ENCODE data around the gene PLAC9.

The PLAC9 gene

GRCh38 chr10:80172896-80173295 is 40.4 kb downstream of the PLAC9 start:
- in situ Hi-C loops (cut with HindIII; ENCODE audit: low pct_ligation_motif_present, low pct_unique_long_range_greater_than_20kb, low sequenced_read_pairs): no loop called here
- DNase-seq: no peak

- in situ Hi-C loops (cut with HindIII; ENCODE audit: low pct_ligation_motif_present, low pct_unique_long_range_greater_than_20kb, low sequenced_read_pairs): no loop called here
- DNase-seq: no peak
Observed at GRCh38 chr10:80173466-80173865, 40.9 kb downstream of the PLAC9 start.

GRCh38 chr10:80174641-80175395 is 42.3 kb downstream of the PLAC9 start:
- DNase-seq: no peak
- in situ Hi-C loops (cut with HindIII; ENCODE audit: low pct_ligation_motif_present, low pct_unique_long_range_greater_than_20kb, low sequenced_read_pairs): no loop called here

GRCh38 chr10:80176526-80176925 is 44.0 kb downstream of the PLAC9 start:
- in situ Hi-C loops (cut with HindIII; ENCODE audit: low pct_ligation_motif_present, low pct_unique_long_range_greater_than_20kb, low sequenced_read_pairs): no loop called here
- no peak for DNase-seq

- no peak for DNase-seq
- in situ Hi-C loops (cut with HindIII; ENCODE audit: low pct_ligation_motif_present, low pct_unique_long_range_greater_than_20kb, low sequenced_read_pairs): no loop called here
Observed at GRCh38 chr10:80177781-80178636, 45.5 kb downstream of the PLAC9 start.

- no peak for DNase-seq
- in situ Hi-C loops (cut with HindIII; ENCODE audit: low pct_ligation_motif_present, low pct_unique_long_range_greater_than_20kb, low sequenced_read_pairs): no loop called here
Observed at GRCh38 chr10:80182986-80183385, 50.5 kb downstream of the PLAC9 start.

- in situ Hi-C loops (cut with HindIII; ENCODE audit: low pct_ligation_motif_present, low pct_unique_long_range_greater_than_20kb, low sequenced_read_pairs): no loop called here
- no peak for DNase-seq
Observed at GRCh38 chr10:80183436-80183835, 50.9 kb downstream of the PLAC9 start.

GRCh38 chr10:80184291-80184690 is 51.8 kb downstream of the PLAC9 start:
- in situ Hi-C loops (cut with HindIII; ENCODE audit: low pct_ligation_motif_present, low pct_unique_long_range_greater_than_20kb, low sequenced_read_pairs): no loop called here
- DNase-seq: no peak

GRCh38 chr10:80185578-80186299 is 53.2 kb downstream of the PLAC9 start:
- no peak for DNase-seq
- in situ Hi-C loops (cut with HindIII; ENCODE audit: low pct_ligation_motif_present, low pct_unique_long_range_greater_than_20kb, low sequenced_read_pairs): no loop called here

GRCh38 chr10:80186364-80187012 is 54.0 kb downstream of the PLAC9 start:
- in situ Hi-C loops (cut with HindIII; ENCODE audit: low pct_ligation_motif_present, low pct_unique_long_range_greater_than_20kb, low sequenced_read_pairs): no loop called here
- no peak for DNase-seq

- DNase-seq: no peak
- in situ Hi-C loops (cut with HindIII; ENCODE audit: low pct_ligation_motif_present, low pct_unique_long_range_greater_than_20kb, low sequenced_read_pairs): no loop called here
Observed at GRCh38 chr10:80187060-80187459, 54.5 kb downstream of the PLAC9 start.

GRCh38 chr10:80187465-80188409 is 55.2 kb downstream of the PLAC9 start:
- DNase-seq: no peak
- in situ Hi-C loops (cut with HindIII; ENCODE audit: low pct_ligation_motif_present, low pct_unique_long_range_greater_than_20kb, low sequenced_read_pairs): no loop called here

- no peak for DNase-seq
- in situ Hi-C loops (cut with HindIII; ENCODE audit: low pct_ligation_motif_present, low pct_unique_long_range_greater_than_20kb, low sequenced_read_pairs): no loop called here
Observed at GRCh38 chr10:80188713-80189112, 56.2 kb downstream of the PLAC9 start.

- no peak for DNase-seq
- in situ Hi-C loops (cut with HindIII; ENCODE audit: low pct_ligation_motif_present, low pct_unique_long_range_greater_than_20kb, low sequenced_read_pairs): no loop called here
Observed at GRCh38 chr10:80191589-80192270, 59.2 kb downstream of the PLAC9 start.

- DNase-seq: no peak
- in situ Hi-C loops (cut with HindIII; ENCODE audit: low pct_ligation_motif_present, low pct_unique_long_range_greater_than_20kb, low sequenced_read_pairs): no loop called here
Observed at GRCh38 chr10:80192553-80192952, 60.0 kb downstream of the PLAC9 start.

- no peak for DNase-seq
- in situ Hi-C loops (cut with HindIII; ENCODE audit: low pct_ligation_motif_present, low pct_unique_long_range_greater_than_20kb, low sequenced_read_pairs): no loop called here
Observed at GRCh38 chr10:80194373-80195045, 62.0 kb downstream of the PLAC9 start.

Data from ACHN (cell line).